ENCODE measurements around the gene LTA4H. TPM values are rescaled to one million over a fixed set of nuclear protein-coding genes. Genes with fewer than 3 reads are reported as not detected.

The LTA4H gene
- total RNA-seq, 2 donors from 2014 or later, result 132 to 156 TPM

DNA sequence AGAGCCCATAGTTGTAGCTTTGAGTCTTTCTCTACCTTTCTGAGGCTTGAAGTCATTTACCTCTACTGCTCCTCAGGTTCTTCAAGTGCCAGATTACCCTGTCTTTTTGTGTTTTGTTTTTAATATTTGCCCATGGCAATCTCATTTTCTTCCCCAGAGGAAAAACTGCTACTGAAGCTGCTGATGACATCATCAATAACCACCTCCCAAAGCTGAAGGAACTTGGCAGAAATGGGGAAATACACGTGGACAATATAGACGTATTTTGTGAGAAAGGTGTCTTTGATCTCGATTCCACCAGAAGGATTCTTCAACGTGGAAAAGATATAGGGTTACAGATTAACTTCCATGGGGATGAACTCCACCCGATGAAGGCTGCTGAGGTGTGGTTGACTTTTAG lies 75.1 kb downstream of the LTA4H start:
- no peak for ATAC-seq
- H3K9me3 Mint-ChIP-seq, result no peaks in the 10 kb centered on the region
- no peak for DNase-seq (ENCODE audit: low spot score in 2 of 2)
- no peak overlapping the region for H3K27ac Mint-ChIP-seq
- H3K36me3 Mint-ChIP-seq, result no peaks in the 10 kb centered on the region

- no peaks in the 10 kb centered on the region for H3K9me3 Mint-ChIP-seq
- ATAC-seq, result peak in 1 of 2 donors; percentile 34
- no peak overlapping the region for H3K27ac Mint-ChIP-seq
- no peaks in the 10 kb centered on the region for H3K36me3 Mint-ChIP-seq
- DNase-seq (ENCODE audit: low spot score in 2 of 2), result no peak
Observed at GRCh38 chr12:95959107-95959506, 76.3 kb downstream of the LTA4H start.

GRCh38 chr12:95956557-95957145 lies 78.7 kb downstream of the LTA4H start:
- Mint-ChIP-seq H3K36me3 (no peaks in the 10 kb centered on the region), H3K27ac (no peak overlapping the region), H3K9me3 (no peaks in the 10 kb centered on the region)
- no peak for DNase-seq (ENCODE audit: low spot score in 2 of 2)
- no peak for ATAC-seq

DNA sequence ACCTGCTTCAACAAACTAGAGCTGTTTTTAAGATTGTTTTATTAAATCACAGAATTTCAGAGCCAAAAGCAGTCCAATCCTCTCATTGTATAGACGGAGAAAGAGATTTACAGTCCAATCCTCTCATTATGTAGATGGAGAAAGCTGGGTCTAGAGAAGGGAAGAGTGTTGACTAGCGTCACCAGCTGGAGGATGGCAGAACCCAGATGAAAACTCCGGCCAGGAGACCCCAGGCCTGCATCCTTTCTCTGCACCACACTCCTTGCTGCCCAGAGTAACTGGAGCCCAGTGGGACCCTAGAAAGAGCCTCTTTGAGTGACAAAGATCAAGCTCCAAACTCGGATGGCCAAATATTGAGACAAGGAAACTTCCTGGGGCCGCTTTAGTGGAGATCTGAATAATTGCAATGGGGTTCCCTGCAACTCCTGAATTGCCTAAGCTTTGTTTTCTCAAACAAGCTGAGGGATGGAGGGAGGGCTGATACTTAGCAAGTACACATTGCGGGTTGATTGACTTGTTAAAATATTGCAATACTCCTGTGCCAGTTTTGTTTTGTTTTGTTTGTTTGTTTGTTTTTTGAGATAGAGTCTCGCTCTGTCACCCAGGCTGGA lies 79.7 kb downstream of the LTA4H start:
- Mint-ChIP-seq H3K9me3 (no peaks in the 10 kb centered on the region), H3K36me3 (no peaks in the 10 kb centered on the region)
- no peak for DNase-seq (ENCODE audit: low spot score in 2 of 2)

DNA sequence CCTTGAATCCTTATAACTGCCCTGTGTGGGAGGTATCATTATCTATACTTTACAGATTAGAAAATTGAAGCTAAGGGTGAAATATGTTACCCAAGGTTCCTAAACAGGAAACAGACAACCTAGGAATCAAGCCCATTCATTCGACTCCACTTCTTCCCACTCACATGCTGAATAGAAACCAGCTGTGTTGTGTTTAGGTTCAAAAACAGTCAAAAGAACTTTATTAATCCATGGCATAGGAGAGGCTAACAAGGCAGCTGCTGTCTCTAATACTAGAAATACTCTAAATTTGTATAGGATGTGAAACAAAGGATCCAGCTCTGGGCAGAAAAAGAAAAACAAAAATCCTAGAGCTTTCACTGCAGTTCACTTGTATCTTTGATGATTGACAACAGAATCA lies 82.4 kb downstream of the LTA4H start:
- Mint-ChIP-seq H3K27ac (no peak overlapping the region), H3K36me3 (no peaks in the 10 kb centered on the region), H3K9me3 (no peaks in the 10 kb centered on the region)
- DNase-seq (ENCODE audit: low spot score in 2 of 2) (no peak), ATAC-seq (no peak)

More for the DNA sequence above, 79.7 kb downstream of the LTA4H start:
- no peak overlapping the region for H3K27ac Mint-ChIP-seq
- no peak for ATAC-seq

DNA sequence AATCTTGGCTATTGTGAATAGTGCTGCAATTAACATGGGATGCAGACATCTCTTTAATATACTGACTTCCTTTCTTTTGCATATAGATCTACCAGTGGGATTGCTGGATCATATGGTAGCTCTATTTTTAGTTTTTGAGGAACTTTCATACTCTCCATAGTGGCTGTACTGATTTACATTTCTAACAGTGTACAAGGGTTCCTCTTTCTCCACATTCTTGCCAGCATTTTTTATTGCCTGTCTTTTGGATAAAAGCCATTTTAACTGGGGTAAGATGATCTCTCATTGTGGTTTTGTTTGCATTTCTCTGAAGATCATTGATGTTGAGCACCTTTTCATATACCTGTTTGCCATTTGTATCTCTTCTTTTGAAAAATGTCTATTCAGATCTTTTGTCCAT lies 83.9 kb downstream of the LTA4H start:
- no peaks in the 10 kb centered on the region for H3K36me3 Mint-ChIP-seq
- no peak overlapping the region for H3K27ac Mint-ChIP-seq
- no peaks in the 10 kb centered on the region for H3K9me3 Mint-ChIP-seq
- DNase-seq (ENCODE audit: low spot score in 2 of 2) (no peak), ATAC-seq (no peak)

Other genes with a start within 250 kb of the LTA4H start
- gene NTN4, start 244.8 kb downstream of the LTA4H start, total RNA-seq, result not detected
- 10 to 100 TPM; 43.9 to 56.2 TPM for gene SNRPF, start 176.6 kb downstream of the LTA4H start, total RNA-seq
- under 1 TPM; 0.16 to 0.57 TPM for gene CCDC38, start 93.0 kb downstream of the LTA4H start, total RNA-seq
- under 1 TPM; 0.32 to 0.99 TPM for gene AMDHD1, start 92.3 kb downstream of the LTA4H start, total RNA-seq
- gene HAL, start 39.2 kb downstream of the LTA4H start, total RNA-seq, result 1 to 10 TPM in 1 of 2 donors, under 1 TPM in 1; 0.39 to 1.2 TPM
- gene ELK3, start 158.8 kb upstream of the LTA4H start, total RNA-seq, result 10 to 100 TPM; 10.7 to 23.1 TPM

Measured in activated naive CD4-positive, alpha-beta T cell treated with anti-CD3 and anti-CD28 coated beads, Interleukin-2, amount 50 U/mL, for 72 hours (primary cell).